GM06990 (cell line): ENCODE data around the gene CDC42BPB.

ENCODE experiments used
- DNase-seq: peaks from one replicate; pipeline ENCODE4 v3.0.0-alpha.2; 2011; ENCODE audit not compliant: insufficient read length; ENCODE audit errors: extremely low read depth
- H3K27me3 ChIP-seq: replicated peaks from 2 replicates; pipeline ENCODE4 v1.6.0; 2011; ENCODE audit warnings: low read length; ENCODE audit not compliant: control insufficient read depth, insufficient read depth
- H3K36me3 ChIP-seq: 2 replicates; pipeline ENCODE4 v1.5.1; 2011; ENCODE audit warnings: low read length; ENCODE audit not compliant: control insufficient read depth, insufficient read depth
- H3K4me3 ChIP-seq: replicated peaks from 2 replicates; pipeline ENCODE4 v1.5.1; 2011; ENCODE audit warnings: low read depth, mild to moderate bottlenecking, control low read depth, low read length
- CTCF ChIP-seq: IDR thresholded peaks from 2 replicates; pipeline ENCODE4 v1.5.1; 2011; ENCODE audit warnings: low read length, control low read depth, mild to moderate bottlenecking, inconsistent platforms; ENCODE audit not compliant: insufficient read depth, poor library complexity, severe bottlenecking

CDC42BPB gene

DNA sequence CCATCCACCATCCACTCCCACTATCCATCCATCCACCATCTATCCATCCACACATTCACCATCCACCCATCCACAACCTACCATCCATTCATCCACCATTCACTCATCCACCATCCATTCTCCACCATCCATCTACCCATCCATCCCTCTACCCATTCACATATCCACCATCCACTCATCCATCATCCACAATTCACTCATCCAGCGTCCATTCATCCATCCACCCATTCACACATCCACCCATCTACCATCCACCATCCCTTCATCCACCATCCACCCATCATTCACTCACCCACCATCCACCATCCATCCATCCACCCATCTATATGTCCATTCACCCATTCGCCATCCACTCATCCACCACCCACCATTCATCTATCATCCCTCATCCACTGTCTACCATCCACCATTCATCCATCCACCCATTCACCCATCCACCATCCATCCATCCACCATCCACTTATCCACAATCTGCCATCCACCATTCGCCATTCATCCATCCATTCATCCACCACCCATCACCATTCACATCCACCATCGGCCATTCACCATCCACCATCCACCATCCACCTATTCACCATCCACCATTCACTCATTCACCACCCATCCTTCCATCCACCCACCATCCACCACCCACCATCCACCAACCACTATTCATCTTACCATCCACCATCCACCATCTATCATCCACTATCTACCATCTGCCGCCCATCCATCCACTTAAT lies 136.9 kb downstream of the CDC42BPB start:
- Histone ChIP-seq H3K27me3 (peaks cover 1% of the 10 kb centered on the region; the same call in 1 of the 2 replicates), H3K4me3 (no peak overlapping the region), H3K36me3 (peaks cover 2% of the 10 kb centered on the region; the same call in 1 of the 2 replicates)
- no peak for TF ChIP-seq CTCF
- no peak for DNase-seq

- Histone ChIP-seq H3K36me3 (peaks cover 2% of the 10 kb centered on the region), H3K27me3 (no peaks in the 10 kb centered on the region), H3K4me3 (no peak overlapping the region)
- no peak for TF ChIP-seq CTCF
- no peak for DNase-seq
These were observed 138.9 kb downstream of the CDC42BPB start for GRCh38 chr14:102918438-102918837.

DNA sequence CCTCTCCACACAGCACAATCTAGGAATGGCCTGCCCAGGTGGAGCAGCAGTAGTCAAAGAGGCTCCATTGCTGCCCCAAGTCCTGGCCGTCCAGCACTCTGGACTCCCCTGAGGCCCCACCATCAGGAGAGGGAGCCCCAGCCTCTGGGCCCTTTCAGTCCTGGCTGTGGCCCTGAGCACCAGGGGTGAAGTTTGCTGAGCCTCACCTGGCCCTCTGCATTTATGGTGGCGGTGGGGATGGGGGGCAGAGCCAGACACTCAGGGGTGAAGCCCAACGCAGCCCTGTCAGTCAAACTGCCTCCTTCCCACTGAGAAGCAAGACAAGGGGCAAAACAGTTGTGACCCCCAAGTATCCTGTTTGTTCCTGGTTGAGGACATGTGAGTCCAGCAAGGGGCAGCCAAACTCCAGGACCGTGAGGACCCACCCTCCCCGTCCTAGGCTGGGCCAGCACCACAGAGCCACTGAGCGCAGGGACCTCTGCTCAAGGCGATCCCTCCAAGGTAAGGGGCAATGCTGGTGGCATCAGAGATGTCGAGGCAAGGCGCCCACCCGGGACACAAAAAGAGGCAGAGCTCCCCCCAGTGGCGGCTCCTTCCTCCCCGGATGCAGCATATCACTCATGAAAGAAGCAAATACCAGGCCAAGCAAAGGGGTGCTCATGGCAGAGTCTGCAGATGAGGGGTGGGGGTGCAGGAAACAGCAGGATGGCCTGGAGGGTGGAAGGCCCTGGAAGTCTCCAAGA lies 139.7 kb downstream of the CDC42BPB start:
- peaks cover 2% of the 10 kb centered on the region for H3K36me3 ChIP-seq
- peak; percentile 87 for TF ChIP-seq CTCF
- no peak overlapping the region for H3K4me3 ChIP-seq
- no peaks in the 10 kb centered on the region for H3K27me3 ChIP-seq
- peak; percentile 71 for DNase-seq

DNA sequence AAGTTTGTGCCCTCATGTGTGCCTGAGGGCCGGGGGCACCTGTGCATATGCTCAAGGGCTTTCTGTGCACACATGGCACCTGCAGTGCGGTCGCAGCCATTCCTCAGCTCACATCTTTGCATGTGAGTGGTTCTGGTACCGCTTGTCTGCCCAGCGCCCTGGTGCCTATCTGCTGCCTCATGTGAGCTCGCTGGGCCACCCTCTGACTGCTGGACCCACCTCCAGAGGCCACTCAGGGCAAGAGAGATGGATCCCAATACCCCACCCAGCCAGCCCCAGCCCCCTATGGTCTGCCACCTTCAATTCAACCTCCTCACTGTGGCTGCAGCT lies 140.3 kb downstream of the CDC42BPB start:
- no peak for TF ChIP-seq CTCF
- Histone ChIP-seq H3K36me3 (peaks cover 4% of the 10 kb centered on the region), H3K4me3 (no peak overlapping the region), H3K27me3 (no peaks in the 10 kb centered on the region)
- DNase-seq = no peak

GRCh38 chr14:102916347-102917055 lies 140.8 kb downstream of the CDC42BPB start:
- peaks cover 7% of the 10 kb centered on the region for H3K36me3 ChIP-seq
- no peak for DNase-seq
- H3K4me3 ChIP-seq = no peak overlapping the region
- no peak for TF ChIP-seq CTCF
- H3K27me3 ChIP-seq = no peaks in the 10 kb centered on the region
